H1 (cell line): ENCODE data around the gene HTR2B.

Source experiments
- MAFK ChIP-seq: IDR thresholded peaks from 2 replicates; pipeline ENCODE4 v1.6.1; 2012; ENCODE audit warnings: low read depth, mild to moderate bottlenecking, improper control_type of control experiment, low read length
- POLR2A ChIP-seq, 2 experiments: IDR thresholded peaks; 1 replicate in 1 of 2; 2 replicates in 1 of 2; pipeline ENCODE4 v1.6.1; 2011; ENCODE audit warnings: low read depth in 2 of 2, low read length in 2 of 2, mild to moderate bottlenecking in 2 of 2; ENCODE audit errors: control extremely low read depth in 1 of 2
- RBBP5 ChIP-seq: IDR thresholded peaks from 2 replicates; pipeline ENCODE4 v1.7.1; 2012; ENCODE audit warnings: low read depth, mild to moderate bottlenecking, inconsistent platforms, low read length, moderate library complexity, borderline replicate concordance
- SP2 ChIP-seq: IDR thresholded peaks from 2 replicates; pipeline ENCODE4 v1.6.1; 2012; ENCODE audit warnings: mild to moderate bottlenecking, low read length, inconsistent platforms
- SUZ12 ChIP-seq: fragments of 200-600 bp; sonication (generic); IDR thresholded peaks from 2 replicates; pipeline ENCODE4 v1.6.1; 2012; ENCODE audit warnings: mild to moderate bottlenecking, inconsistent platforms, low read length, moderate library complexity, mixed read lengths
- TF ChIP-seq, protein P1 (sequence below), 3 experiments: IDR thresholded peaks; 1 replicate in 2 of 3; 2 replicates in 1 of 3; pipeline versions ENCODE4 v1.5.1 to v1.6.1; 2011; ENCODE audit warnings: low read length in 3 of 3, mild to moderate bottlenecking in 3 of 3, inconsistent platforms in 2 of 3, low read depth in 1 of 3, moderate library complexity in 1 of 3; ENCODE audit not compliant: insufficient read depth in 1 of 3; ENCODE audit errors: control extremely low read depth in 1 of 3

GRCh38 chr2:231088754-231089153, 36.1 kb downstream of the HTR2B start:
- TF ChIP-seq MAFK (no peak), POLR2A (IDR thresholded peaks at IDR 0.05; ENCODE audit: control extremely low read depth in 1 of 2, low read depth in 2 of 2, low read length in 2 of 2) (no peak), RBBP5 (no peak), SUZ12 (no peak), SP2 (no peak)
- TF ChIP-seq, protein P1, sequence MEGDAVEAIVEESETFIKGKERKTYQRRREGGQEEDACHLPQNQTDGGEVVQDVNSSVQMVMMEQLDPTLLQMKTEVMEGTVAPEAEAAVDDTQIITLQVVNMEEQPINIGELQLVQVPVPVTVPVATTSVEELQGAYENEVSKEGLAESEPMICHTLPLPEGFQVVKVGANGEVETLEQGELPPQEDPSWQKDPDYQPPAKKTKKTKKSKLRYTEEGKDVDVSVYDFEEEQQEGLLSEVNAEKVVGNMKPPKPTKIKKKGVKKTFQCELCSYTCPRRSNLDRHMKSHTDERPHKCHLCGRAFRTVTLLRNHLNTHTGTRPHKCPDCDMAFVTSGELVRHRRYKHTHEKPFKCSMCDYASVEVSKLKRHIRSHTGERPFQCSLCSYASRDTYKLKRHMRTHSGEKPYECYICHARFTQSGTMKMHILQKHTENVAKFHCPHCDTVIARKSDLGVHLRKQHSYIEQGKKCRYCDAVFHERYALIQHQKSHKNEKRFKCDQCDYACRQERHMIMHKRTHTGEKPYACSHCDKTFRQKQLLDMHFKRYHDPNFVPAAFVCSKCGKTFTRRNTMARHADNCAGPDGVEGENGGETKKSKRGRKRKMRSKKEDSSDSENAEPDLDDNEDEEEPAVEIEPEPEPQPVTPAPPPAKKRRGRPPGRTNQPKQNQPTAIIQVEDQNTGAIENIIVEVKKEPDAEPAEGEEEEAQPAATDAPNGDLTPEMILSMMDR (IDR thresholded peaks at IDR 0.05; ENCODE audit: control extremely low read depth in 1 of 3, insufficient read depth in 1 of 3, low read depth in 1 of 3, low read length in 3 of 3): no peak
